ENCODE data around the gene HOXA4.
A peak's percentile ranks its signal among the peaks of the same experiment; 100 is the strongest.

HOXA4 gene

GRCh38 chr7:27162561-27163287 is 32.2 kb upstream of the HOXA4 start:
- Histone ChIP-seq H3K4me3 (replicated peaks; ENCODE audit: insufficient read depth, low read length) (no peak overlapping the region), H3K27me3 (ENCODE audit: insufficient read depth, poor library complexity, severe bottlenecking) (peaks cover 59% of the 10 kb centered on the region), H3K27ac (replicated peaks) (no peak overlapping the region)
- DNase-seq (ENCODE audit: low read depth in 1 of 2, low spot score in 1 of 2) = no peak
- TF ChIP-seq SPI1 (IDR thresholded peaks at IDR 0.05; ENCODE audit: borderline replicate concordance, low read depth) = no peak
- TF ChIP-seq REST (IDR thresholded peaks at IDR 0.05; ENCODE audit: insufficient replicate concordance, low read depth) = no peak
- no peak for TF ChIP-seq POLR2AphosphoS5 (IDR thresholded peaks at IDR 0.05; ENCODE audit: low read depth)
- TF ChIP-seq GABPA (IDR thresholded peaks at IDR 0.05; ENCODE audit: low read depth) = no peak
- no peak for TF ChIP-seq CTCF (IDR thresholded peaks at IDR 0.05; ENCODE audit: insufficient read depth, low read length)

- peak overlapping the region; percentile 74; the same call in 1 of the 2 replicates for H3K4me3 ChIP-seq (replicated peaks; ENCODE audit: insufficient read depth, low read length)
- H3K27me3 ChIP-seq (ENCODE audit: insufficient read depth, poor library complexity, severe bottlenecking) = peaks cover 59% of the 10 kb centered on the region
- DNase-seq (ENCODE audit: low read depth in 1 of 2, low spot score in 1 of 2) = no peak
- H3K27ac ChIP-seq (replicated peaks) = no peak overlapping the region
- TF ChIP-seq GABPA (IDR thresholded peaks at IDR 0.05; ENCODE audit: low read depth) (no peak), CTCF (IDR thresholded peaks at IDR 0.05; ENCODE audit: insufficient read depth, low read length) (no peak), SPI1 (IDR thresholded peaks at IDR 0.05; ENCODE audit: borderline replicate concordance, low read depth) (no peak), REST (IDR thresholded peaks at IDR 0.05; ENCODE audit: insufficient replicate concordance, low read depth) (no peak), POLR2AphosphoS5 (IDR thresholded peaks at IDR 0.05; ENCODE audit: low read depth) (no peak)
These were observed 31.4 kb upstream of the HOXA4 start for GRCh38 chr7:27161721-27162560.

- peak overlapping the region; percentile 74 for H3K4me3 ChIP-seq (replicated peaks; ENCODE audit: insufficient read depth, low read length)
- peaks cover 57% of the 10 kb centered on the region for H3K27me3 ChIP-seq (ENCODE audit: insufficient read depth, poor library complexity, severe bottlenecking)
- TF ChIP-seq SPI1 (IDR thresholded peaks at IDR 0.05; ENCODE audit: borderline replicate concordance, low read depth) = peak; percentile 65; the same call in 1 of the 2 replicates
- TF ChIP-seq POLR2AphosphoS5 (IDR thresholded peaks at IDR 0.05; ENCODE audit: low read depth) = no peak
- peak overlapping the region; percentile 53 for H3K27ac ChIP-seq (replicated peaks)
- DNase-seq (ENCODE audit: low read depth in 1 of 2, low spot score in 1 of 2) = peak in 1 of 2 experiments; percentile 82
These were observed 30.7 kb upstream of the HOXA4 start for GRCh38 chr7:27161214-27161720.

Measured in HL-60 (cell line).